A549 (cell line): Measurements from ENCODE around the gene RECK. TPM values are rescaled to one million over a fixed set of nuclear protein-coding genes. Genes with fewer than 3 reads are reported as not detected.

Experiments
- ATAC-seq, 2 experiments: fragments of 200-7000 bp in 1 of 2; fragments of >200 bp in 1 of 2; cut with Nextera tagmentation in 1 of 2; cut with Tn5 transposase in 1 of 2; 3 replicates each; pipeline versions ENCODE4 v1.8.0 to v1.9.1; 2018 to 2020; ENCODE audit warnings: mild to moderate bottlenecking in 1 of 2, moderate library complexity in 1 of 2
- CTCF ChIA-PET: fragments of 300-600 bp; sonication (Branson Sonifier 250); formaldehyde crosslinking; extraction: SDS; loops from one replicate; lab custom pipeline; 2021; ENCODE audit warnings: antibody characterized with exemption, inconsistent platforms; lab: Yijun Ruan, JAX
- POLR2A ChIA-PET: fragments of 350-600 bp; formaldehyde crosslinking; extraction: SDS; loops from one replicate; lab custom pipeline; 2021; ENCODE audit warnings: antibody characterized with exemption, inconsistent platforms; lab: Yijun Ruan, JAX
- DNase-seq, 2 experiments: peaks; one replicate each; pipeline versions ENCODE4 v3.0.0 to v3.0.0-alpha.2; 2011 to 2016; ENCODE audit warnings: low read depth in 1 of 2, low spot score in 1 of 2
- FAIRE-seq: peaks from 2 replicates; lab custom pipeline; 2011; peaks lifted over from hg19 to GRCh38; lab: Jason Lieb, UNC
- H3K27ac ChIP-seq, 2 experiments: fragments of >200 bp; sonication (Bioruptor Twin); formaldehyde crosslinking; 3 replicates each; pipeline ENCODE4 v1.5.1; 2016 to 2017
- H3K4me1 ChIP-seq: fragments of >200 bp; sonication (Bioruptor Twin); formaldehyde crosslinking; 3 replicates; pipeline ENCODE4 v1.6.1; 2016
- H3K4me2 ChIP-seq: fragments of >200 bp; sonication (Bioruptor Twin); formaldehyde crosslinking; 3 replicates; pipeline ENCODE4 v1.6.1; 2016
- H3K4me3 ChIP-seq: fragments of >200 bp; sonication (Bioruptor Twin); formaldehyde crosslinking; 3 replicates; pipeline ENCODE4 v1.5.1; 2016
- H3K9me3 ChIP-seq: fragments of >200 bp; sonication (Bioruptor Twin); formaldehyde crosslinking; 3 replicates; pipeline ENCODE4 v1.6.1; 2016
- CBX2 ChIP-seq: fragments of 200-600 bp; sonication (generic); IDR thresholded peaks from 2 replicates; pipeline ENCODE4 v1.6.1; 2016; ENCODE audit warnings: low read depth, mild to moderate bottlenecking, borderline replicate concordance
- CEBPB ChIP-seq, 2 experiments: fragments of >200 bp in 1 of 2; sonication (Bioruptor Twin) in 1 of 2; formaldehyde crosslinking in 1 of 2; IDR thresholded peaks; 2 replicates each; pipeline ENCODE4 v1.6.1; 2012 to 2016
- CHD2 ChIP-seq: fragments of 150-350 bp; IDR thresholded peaks from 2 replicates; pipeline ENCODE4 v1.6.1; 2014; ENCODE audit warnings: low read length; ENCODE audit not compliant: partially characterized antibody
- EHF ChIP-seq: fragments of 250-450 bp; sonication (Bioruptor Pico); IDR thresholded peaks from 2 replicates; pipeline ENCODE4 v1.5.0; 2020; ENCODE audit warnings: mild to moderate bottlenecking
- ESRRA ChIP-seq: fragments of 150-350 bp; IDR thresholded peaks from 2 replicates; pipeline ENCODE4 v1.6.1; 2014; ENCODE audit warnings: mild to moderate bottlenecking, low read length, borderline replicate concordance
- FOSB ChIP-seq: fragments of 250-450 bp; sonication (Bioruptor Pico); IDR thresholded peaks from 2 replicates; pipeline ENCODE4 v1.5.0; 2020; ENCODE audit warnings: mild to moderate bottlenecking, moderate library complexity
- FOSL2 ChIP-seq, 2 experiments: fragments of 450-650 bp in 1 of 2; fragments of >200 bp in 1 of 2; sonication (Bioruptor Twin) in 1 of 2; formaldehyde crosslinking; IDR thresholded peaks; 2 replicates each; pipeline versions ENCODE4 v1.5.0 to v1.6.1; 2016 to 2020; ENCODE audit warnings: mild to moderate bottlenecking in 1 of 2, moderate library complexity in 1 of 2
- HDAC2 ChIP-seq: fragments of 200-600 bp; sonication (generic); IDR thresholded peaks from 2 replicates; pipeline ENCODE4 v1.6.1; 2016
- HEYL ChIP-seq: fragments of 250-450 bp; sonication (Bioruptor Pico); IDR thresholded peaks from 2 replicates; pipeline ENCODE4 v1.8.0; 2021; ENCODE audit warnings: mild to moderate bottlenecking, moderate library complexity
- HOXB13 ChIP-seq: fragments of 250-450 bp; sonication (Bioruptor Pico); IDR thresholded peaks from 2 replicates; pipeline ENCODE4 v1.5.0; 2020; ENCODE audit warnings: low read depth, mild to moderate bottlenecking, moderate library complexity
- JUN ChIP-seq, 2 experiments: fragments of >200 bp; sonication (Bioruptor Twin); formaldehyde crosslinking; IDR thresholded peaks; 2 replicates in 1 of 2; 3 replicates in 1 of 2; pipeline ENCODE4 v1.6.1; 2016 to 2017
- KDM1A ChIP-seq: fragments of 200-600 bp; sonication (generic); IDR thresholded peaks from 2 replicates; pipeline ENCODE4 v1.6.1; 2016; ENCODE audit warnings: low read depth, mild to moderate bottlenecking
- MAFK ChIP-seq: fragments of 450-650 bp; IDR thresholded peaks from 2 replicates; pipeline ENCODE4 v1.6.1; 2014; ENCODE audit not compliant: partially characterized antibody
- NFE2L2 ChIP-seq: fragments of 150-350 bp; conservative IDR thresholded peaks from 2 replicates; pipeline ENCODE4 v1.6.1; 2014; ENCODE audit warnings: low read length
- NR3C1 ChIP-seq: fragments of >200 bp; sonication (Bioruptor Twin); formaldehyde crosslinking; IDR thresholded peaks from 3 replicates; pipeline ENCODE4 v1.6.1; 2017
- PHF8 ChIP-seq: fragments of 200-600 bp; sonication (generic); IDR thresholded peaks from 2 replicates; pipeline ENCODE4 v1.6.1; 2016; ENCODE audit warnings: low read depth, mild to moderate bottlenecking, antibody characterized with exemption, moderate library complexity, borderline replicate concordance
- POLR2A ChIP-seq: IDR thresholded peaks from 2 replicates; pipeline ENCODE4 v1.6.1; 2012; ENCODE audit warnings: mild to moderate bottlenecking, low read length
- RAD21 ChIP-seq, 2 experiments: fragments of >200 bp in 1 of 2; sonication (Bioruptor Twin) in 1 of 2; formaldehyde crosslinking in 1 of 2; IDR thresholded peaks in 1 of 2; conservative IDR thresholded peaks in 1 of 2; 2 replicates in 1 of 2; 3 replicates in 1 of 2; pipeline ENCODE4 v1.6.1; 2012 to 2018; ENCODE audit warnings: inconsistent platforms in 1 of 2
- RCOR1 ChIP-seq: fragments of 150-350 bp; IDR thresholded peaks from 2 replicates; pipeline ENCODE4 v1.6.1; 2014; ENCODE audit warnings: antibody characterized with exemption, low read length, low read depth
- RFX5 ChIP-seq: fragments of 450-650 bp; IDR thresholded peaks from 2 replicates; pipeline ENCODE4 v1.7.1; 2014; ENCODE audit warnings: antibody characterized with exemption, mild to moderate bottlenecking, moderate library complexity
- SMC3 ChIP-seq: fragments of >200 bp; sonication (Bioruptor Twin); formaldehyde crosslinking; IDR thresholded peaks from 3 replicates; pipeline ENCODE4 v1.6.1; 2018; ENCODE audit warnings: inconsistent platforms
- TP53 ChIP-seq: fragments of 250-450 bp; sonication (Bioruptor Pico); IDR thresholded peaks from 2 replicates; pipeline ENCODE4 v1.5.0; 2021; ENCODE audit warnings: mild to moderate bottlenecking, moderate library complexity
- WGBS: methylation state at CpG from one replicate; pipeline ENCODE4 v1.1.6; 2017; ENCODE audit errors: missing lambda C conversion rate; 5-methylcytosine and 5-hydroxymethylcytosine counted together
- polyA plus RNA-seq, 4 experiments: library from polyadenylated mRNA; depleted of rRNA in 3 of 4; stranded (reverse); fragments of >200 nt; fragmentation: RNase III in 1 of 4; extraction: RNeasy Plus Mini Kit Qiagen cat#74134 plus additional on column Dnase treatment in 1 of 4; gene quantifications; 2 replicates in 3 of 4; 3 replicates in 1 of 4; pipeline ENCODE4 v1.2.3, GENCODE V29; 2011 to 2017
- TF ChIP-seq, protein P1 (sequence below): IDR thresholded peaks from 2 replicates; pipeline ENCODE4 v1.6.1; 2012
- TF ChIP-seq, protein P2 (sequence below): fragments of 250-450 bp; sonication (Bioruptor Pico); IDR thresholded peaks from 2 replicates; pipeline ENCODE4 v1.5.0; 2020; ENCODE audit warnings: low read depth, mild to moderate bottlenecking, moderate library complexity
- TF ChIP-seq, protein P3 (sequence below): fragments of >200 bp; sonication (Bioruptor Twin); formaldehyde crosslinking; IDR thresholded peaks from 3 replicates; pipeline ENCODE4 v1.5.1; 2016
- TF ChIP-seq, protein P4 (sequence below): IDR thresholded peaks from 2 replicates; pipeline ENCODE4 v1.6.1; 2012; ENCODE audit warnings: low read depth, borderline replicate concordance

RECK gene
- polyA plus RNA-seq, 2 of the 4 experiments (the other 2 are of a cell fraction): 5.0 to 8.7 TPM

DNA sequence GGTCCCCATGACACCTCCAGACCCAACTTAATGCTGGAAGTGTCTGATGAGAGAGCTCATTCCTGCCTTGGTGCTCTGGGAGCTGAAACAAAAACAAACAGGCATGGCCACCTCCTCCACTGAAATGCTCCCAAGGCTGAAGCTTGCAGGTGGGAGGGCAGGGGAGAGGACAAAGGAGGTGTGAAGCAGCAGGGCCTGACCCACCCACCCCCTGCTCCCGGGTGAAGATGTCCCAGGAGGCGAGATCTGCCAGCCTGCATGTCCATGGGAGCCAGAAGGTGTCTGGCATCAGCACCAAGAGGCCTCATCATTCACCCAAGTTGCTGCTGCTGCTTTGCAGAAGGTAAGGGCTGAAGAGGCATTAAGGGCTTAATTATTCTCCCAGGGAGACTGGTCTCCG is 128.3 kb downstream of the RECK start (continued):
- no peak for TF ChIP-seq TP53 (CRISPR knock-in tag)
- TF ChIP-seq CEBPB (IDR thresholded peaks at IDR 0.05): no peak
- TF ChIP-seq, all 56 proteins: peak for 0

DNA sequence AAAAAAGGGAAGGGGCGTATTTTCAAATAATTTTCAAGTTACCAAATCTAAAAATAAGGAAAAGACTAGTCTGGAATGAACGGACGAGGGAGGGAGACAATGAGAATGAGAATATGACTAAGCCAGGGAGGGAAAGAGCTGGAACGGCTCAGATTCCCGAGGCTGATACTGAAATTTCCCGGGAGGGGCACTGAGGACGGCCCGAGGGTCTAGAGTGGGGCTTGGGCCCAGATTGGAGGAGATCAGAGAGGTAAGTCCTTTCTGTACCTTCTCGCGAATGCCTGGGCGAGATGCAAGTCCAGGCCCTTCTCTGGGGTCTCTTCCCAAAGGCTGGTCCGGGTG is 129.1 kb downstream of the RECK start:
- Histone ChIP-seq H3K27ac (peak overlapping the region; percentile 65 to 84; a peak in 4 of 6 replicates), H3K4me3 (no peak overlapping the region; the same call in 2 of the 3 replicates), H3K9me3 (no peaks in the 10 kb centered on the region), H3K4me2 (peak overlapping the region; percentile 82), H3K4me1 (peaks cover 44% of the 10 kb centered on the region)
- CTCF ChIA-PET: interaction anchor here (0.6 to 16.6 kb wide), 32 partner anchors 8 to 232 kb away, joined by 3 to 321 read pairs (median 6); partner anchors contain the start of genes CLTA, GLIPR2 and RECK
- FAIRE-seq (no peak), DNase-seq (no peak), ATAC-seq (no peak)
- WGBS: 63% methylated on average over 12 of the region's 12 CpGs
- TF ChIP-seq EHF (CRISPR knock-in tag) (no peak), CBX2 (no peak), MAFK (no peak), ESRRA (no peak), NR3C1 (no peak), PHF8 (no peak), FOSB (CRISPR knock-in tag) (no peak), HEYL (no peak), NFE2L2 (no peak), HOXB13 (CRISPR knock-in tag) (no peak), RFX5 (no peak), CHD2 (no peak)
- TF ChIP-seq, protein P1, sequence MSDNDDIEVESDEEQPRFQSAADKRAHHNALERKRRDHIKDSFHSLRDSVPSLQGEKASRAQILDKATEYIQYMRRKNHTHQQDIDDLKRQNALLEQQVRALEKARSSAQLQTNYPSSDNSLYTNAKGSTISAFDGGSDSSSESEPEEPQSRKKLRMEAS: no peak
- TF ChIP-seq, protein P2, sequence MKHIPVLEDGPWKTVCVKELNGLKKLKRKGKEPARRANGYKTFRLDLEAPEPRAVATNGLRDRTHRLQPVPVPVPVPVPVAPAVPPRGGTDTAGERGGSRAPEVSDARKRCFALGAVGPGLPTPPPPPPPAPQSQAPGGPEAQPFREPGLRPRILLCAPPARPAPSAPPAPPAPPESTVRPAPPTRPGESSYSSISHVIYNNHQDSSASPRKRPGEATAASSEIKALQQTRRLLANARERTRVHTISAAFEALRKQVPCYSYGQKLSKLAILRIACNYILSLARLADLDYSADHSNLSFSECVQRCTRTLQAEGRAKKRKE: no peak
- POLR2A ChIA-PET: interaction anchor here (0.7 to 2.3 kb wide), 2 partner anchors 25 to 55 kb away, joined by 4 to 11 read pairs; partner anchors contain the start of gene CLTA

DNA sequence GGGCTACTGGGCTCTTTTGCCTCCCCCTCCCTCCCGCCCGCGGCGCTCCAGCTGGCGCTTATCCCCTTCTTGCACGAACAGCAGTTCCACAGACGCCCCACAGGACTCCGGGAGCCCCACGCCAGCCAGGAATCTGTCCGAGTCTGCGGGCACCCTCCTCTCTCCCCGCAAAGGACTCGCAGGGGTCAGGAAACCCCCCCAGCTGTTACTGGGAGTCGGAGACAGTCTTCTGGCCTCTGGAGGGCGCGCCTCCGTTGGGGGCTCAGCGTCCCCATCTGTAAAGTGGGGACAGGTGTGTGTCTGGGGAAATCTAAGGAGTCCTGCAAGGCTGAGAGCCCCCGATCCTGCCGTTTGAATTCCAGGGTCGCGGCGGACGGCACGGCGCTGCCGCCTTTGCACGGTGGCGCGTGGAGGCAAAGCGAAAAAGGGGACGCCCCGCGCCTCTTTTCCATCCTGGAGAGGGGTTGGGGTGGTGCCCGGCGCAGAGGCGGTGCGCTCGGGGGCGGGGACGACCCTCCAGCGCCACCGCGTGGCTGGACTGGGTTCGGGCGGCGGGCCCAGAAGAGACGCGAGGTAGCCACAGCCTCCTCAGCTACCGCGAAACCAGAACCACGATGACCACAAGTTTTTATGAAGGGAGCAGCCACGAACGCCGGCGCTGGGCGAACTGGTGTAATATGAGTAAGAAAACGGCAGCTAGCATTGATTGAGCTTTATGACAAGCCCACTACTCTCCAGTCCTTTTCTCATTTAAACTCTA is 129.6 kb downstream of the RECK start:
- peak overlapping the region; percentile 82 for H3K4me2 ChIP-seq
- ChIA-PET CTCF (interaction anchor here (0.6 to 16.6 kb wide), 57 partner anchors 9 to 354 kb away, joined by 3 to 321 read pairs (median 4); partner anchors contain the start of genes CLTA, GLIPR2, RECK and SPAG8), POLR2A (interaction anchor here (0.7 to 2.3 kb wide), 7 partner anchors 17 to 65 kb away, joined by 3 to 11 read pairs (median 3); partner anchors contain the start of genes CLTA and GLIPR2)
- peak; percentile 87 to 93 for DNase-seq
- H3K4me3 ChIP-seq: peak overlapping the region; percentile 47
- 10% methylated on average over 36 of the region's 58 CpGs for WGBS
- TF ChIP-seq HDAC2 (0 out of 2 replicates have a peak, but pooled peaks have one; percentile 40), POLR2A (no peak), RAD21 (conservative IDR thresholded peaks at IDR 0.05 in 1 of 2, IDR thresholded peaks at IDR 0.05 in 1 of 2) (peak; percentile 80 to 97), HOXB13 (CRISPR knock-in tag) (no peak), KDM1A (peak; percentile 60; the same call in 1 of the 2 replicates), RCOR1 (no peak), JUN (IDR thresholded peaks at IDR 0.05) (peak in 1 of 2 experiments; percentile 51; a peak in 1 of 5 replicates), FOSL2 (IDR thresholded peaks at IDR 0.05) (no peak), FOSL2 (CRISPR knock-in tag; IDR thresholded peaks at IDR 0.05) (no peak), SMC3 (peak; percentile 98)
- TF ChIP-seq, protein P1: peak; percentile 82
- TF ChIP-seq, protein P3, sequence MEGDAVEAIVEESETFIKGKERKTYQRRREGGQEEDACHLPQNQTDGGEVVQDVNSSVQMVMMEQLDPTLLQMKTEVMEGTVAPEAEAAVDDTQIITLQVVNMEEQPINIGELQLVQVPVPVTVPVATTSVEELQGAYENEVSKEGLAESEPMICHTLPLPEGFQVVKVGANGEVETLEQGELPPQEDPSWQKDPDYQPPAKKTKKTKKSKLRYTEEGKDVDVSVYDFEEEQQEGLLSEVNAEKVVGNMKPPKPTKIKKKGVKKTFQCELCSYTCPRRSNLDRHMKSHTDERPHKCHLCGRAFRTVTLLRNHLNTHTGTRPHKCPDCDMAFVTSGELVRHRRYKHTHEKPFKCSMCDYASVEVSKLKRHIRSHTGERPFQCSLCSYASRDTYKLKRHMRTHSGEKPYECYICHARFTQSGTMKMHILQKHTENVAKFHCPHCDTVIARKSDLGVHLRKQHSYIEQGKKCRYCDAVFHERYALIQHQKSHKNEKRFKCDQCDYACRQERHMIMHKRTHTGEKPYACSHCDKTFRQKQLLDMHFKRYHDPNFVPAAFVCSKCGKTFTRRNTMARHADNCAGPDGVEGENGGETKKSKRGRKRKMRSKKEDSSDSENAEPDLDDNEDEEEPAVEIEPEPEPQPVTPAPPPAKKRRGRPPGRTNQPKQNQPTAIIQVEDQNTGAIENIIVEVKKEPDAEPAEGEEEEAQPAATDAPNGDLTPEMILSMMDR: peak; percentile 91
- TF ChIP-seq, protein P4, sequence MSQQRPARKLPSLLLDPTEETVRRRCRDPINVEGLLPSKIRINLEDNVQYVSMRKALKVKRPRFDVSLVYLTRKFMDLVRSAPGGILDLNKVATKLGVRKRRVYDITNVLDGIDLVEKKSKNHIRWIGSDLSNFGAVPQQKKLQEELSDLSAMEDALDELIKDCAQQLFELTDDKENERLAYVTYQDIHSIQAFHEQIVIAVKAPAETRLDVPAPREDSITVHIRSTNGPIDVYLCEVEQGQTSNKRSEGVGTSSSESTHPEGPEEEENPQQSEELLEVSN: peak; percentile 60; the same call in 1 of the 2 replicates
- H3K9me3 ChIP-seq: no peaks in the 10 kb centered on the region
- FAIRE-seq: no peak
- peak; percentile 85 to 93 for ATAC-seq
- H3K27ac ChIP-seq: peak overlapping the region; percentile 65 to 84; a peak in 5 of 6 replicates
- peaks cover 38% of the 10 kb centered on the region for H3K4me1 ChIP-seq
